NT2/D1 (cell line): ENCODE measurements around the gene TMEM116.
"Not testable (repeated sequence)": the region's sequence is repeated elsewhere in the genome, so short reads cannot be mapped to it uniquely, and the experiment has no call there.

Experiments used
- SUZ12 ChIP-seq: IDR thresholded peaks from 2 replicates; pipeline ENCODE4 v1.6.1; 2011; ENCODE audit not compliant: insufficient read length, insufficient read depth; ENCODE audit errors: extremely low read depth
- YY1 ChIP-seq: IDR thresholded peaks from 2 replicates; pipeline ENCODE4 v1.6.1; 2011; ENCODE audit not compliant: insufficient read length, insufficient read depth
- ZNF274 ChIP-seq: IDR thresholded peaks from 2 replicates; pipeline ENCODE4 v1.6.1; 2011; ENCODE audit warnings: mild to moderate bottlenecking, low read depth, low read length

GRCh38 chr12:111959518-111959917 lies 53.4 kb downstream of the TMEM116 start:
- not testable (repeated sequence) for TF ChIP-seq YY1, SUZ12, ZNF274
